GM19467 (cell line): ENCODE results near the gene TBCEL.
"Not testable (repeated sequence)": the region's sequence is repeated elsewhere in the genome, so short reads cannot be mapped to it uniquely, and the experiment has no call there.

Experiments
- ATAC-seq: cut with Tn5 transposase; IDR thresholded peaks from one replicate; pipeline ENCODE4 v1.9.1; 2021; ENCODE audit warnings: mild to moderate bottlenecking, moderate library complexity; ENCODE audit not compliant: unreplicated experiment

Gene TBCEL

DNA sequence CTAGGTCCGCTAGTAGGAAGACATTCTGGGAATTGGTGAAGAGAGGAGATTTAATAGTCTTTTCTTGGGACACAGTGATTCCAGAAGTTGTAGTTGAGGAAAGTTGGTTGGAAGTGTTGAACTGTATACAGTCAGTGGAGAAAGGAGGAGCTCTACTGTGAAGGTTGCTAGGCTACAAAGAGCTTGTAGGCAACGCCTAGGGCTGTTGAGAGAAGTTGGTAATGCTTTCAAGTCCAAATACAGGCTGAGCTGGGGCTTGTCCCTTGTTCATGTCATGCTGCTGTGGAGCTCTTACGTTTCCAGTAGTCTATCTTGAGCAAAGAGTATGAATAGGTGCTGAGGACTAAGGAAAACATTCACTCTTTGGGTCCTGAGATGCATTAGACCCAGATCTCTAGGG is 1.1 kb downstream of the TBCEL start:
- ATAC-seq, result no peak

DNA sequence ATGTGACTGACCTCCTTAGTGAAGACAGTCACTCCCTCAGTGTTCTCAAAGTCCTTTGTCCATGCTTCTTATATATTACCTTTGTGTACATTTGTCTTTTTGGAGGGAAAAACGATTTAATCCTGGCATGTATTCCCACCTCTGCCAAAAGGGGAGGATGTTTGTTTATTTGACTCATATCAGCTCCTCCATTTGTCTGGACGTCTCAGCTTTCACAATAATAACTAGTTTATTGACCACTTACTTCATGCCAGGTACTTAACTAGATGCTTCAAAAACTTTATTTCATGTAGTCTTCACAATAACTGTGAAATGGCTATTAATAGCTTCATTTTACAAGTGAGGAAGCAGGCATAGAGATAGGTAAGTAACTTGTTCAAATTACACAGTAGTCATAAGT is 5.3 kb downstream of the TBCEL start:
- ATAC-seq, result no peak

DNA sequence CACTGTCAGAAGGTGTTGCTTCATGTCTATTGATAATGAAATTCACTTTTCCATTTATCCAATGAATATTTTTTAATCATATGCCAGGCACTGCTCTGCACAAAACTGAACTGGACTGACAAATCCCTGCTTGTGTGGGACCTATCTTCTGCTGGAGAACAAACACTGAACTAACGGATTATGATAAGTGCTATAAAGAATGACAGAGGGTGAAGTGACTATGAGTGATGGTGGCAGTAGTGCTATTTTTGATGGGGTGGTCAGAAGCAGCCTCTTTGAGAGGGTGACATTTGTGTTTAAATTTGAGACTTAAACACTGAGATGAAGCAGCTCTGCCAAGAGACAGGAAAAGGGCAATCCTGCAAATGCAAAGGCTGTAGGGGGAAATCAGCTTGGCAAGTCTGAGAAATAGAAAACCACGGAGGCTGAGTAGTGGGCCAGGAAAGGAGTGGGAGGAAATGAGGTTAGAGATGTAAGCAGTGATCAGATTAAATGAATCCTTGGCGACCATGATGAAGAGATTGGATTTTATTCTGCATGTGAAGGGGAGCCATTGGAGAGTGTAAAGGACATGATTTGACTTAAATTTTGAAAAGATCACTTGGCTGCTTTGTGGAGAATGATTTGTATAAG is 6.0 kb downstream of the TBCEL start:
- ATAC-seq, result no peak

DNA sequence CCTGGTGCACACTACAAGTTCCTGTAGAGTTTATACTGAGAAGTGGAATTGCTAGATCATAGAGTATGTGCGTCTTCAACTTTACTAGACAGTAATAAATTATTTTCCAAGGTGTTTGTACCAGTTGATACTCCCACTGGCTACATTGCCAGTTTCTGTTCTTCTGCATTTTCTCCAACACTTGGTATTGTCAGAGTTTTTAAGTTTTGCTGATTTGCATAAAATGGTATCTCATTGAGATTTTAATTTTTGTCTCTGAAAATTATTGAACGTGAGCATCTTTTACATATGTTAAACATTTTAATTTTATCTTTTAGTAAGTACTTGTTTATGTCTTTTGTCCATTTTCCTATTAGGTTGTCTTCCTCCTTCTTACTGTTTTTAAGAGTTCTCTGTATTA is 7.3 kb downstream of the TBCEL start:
- no peak for ATAC-seq

DNA sequence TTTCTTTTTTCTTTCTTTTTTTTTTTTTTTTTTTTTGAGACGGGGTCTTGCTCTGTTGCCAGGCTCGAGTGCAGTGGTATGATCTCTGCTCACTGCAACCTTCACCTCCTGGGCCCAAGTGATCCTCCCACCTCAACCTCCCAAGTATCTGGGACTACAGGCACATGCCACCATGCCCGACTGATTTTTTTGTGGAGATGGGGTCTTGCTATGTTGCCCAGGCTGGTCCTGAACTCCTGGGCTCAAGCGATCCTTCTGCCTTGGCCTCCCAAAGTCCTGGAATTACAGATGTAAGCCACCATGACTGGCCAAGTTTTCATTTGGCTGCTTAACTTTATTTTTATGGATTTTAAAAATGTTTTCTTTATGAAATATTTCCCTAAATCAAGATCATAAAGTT is 7.7 kb downstream of the TBCEL start:
- ATAC-seq, result not testable (repeated sequence)

DNA sequence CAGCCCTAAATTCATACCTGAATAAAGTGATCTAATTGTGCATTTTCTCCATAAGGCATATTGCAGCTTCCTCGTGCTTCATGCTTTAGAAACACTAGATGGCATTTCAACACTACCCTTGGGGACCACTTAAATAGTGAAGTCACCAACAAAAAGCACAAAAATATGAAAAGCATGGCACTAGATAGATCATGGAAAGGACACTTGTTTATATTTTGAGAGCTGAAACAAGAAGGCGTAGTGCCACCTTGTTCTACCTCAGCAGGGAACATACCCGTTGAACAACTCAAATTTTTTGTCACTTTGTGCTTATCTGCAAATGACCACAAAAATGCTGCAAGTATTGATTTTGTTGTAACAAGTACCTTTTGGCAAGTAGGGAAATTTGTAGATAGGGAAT is 8.6 kb downstream of the TBCEL start:
- no peak for ATAC-seq

DNA sequence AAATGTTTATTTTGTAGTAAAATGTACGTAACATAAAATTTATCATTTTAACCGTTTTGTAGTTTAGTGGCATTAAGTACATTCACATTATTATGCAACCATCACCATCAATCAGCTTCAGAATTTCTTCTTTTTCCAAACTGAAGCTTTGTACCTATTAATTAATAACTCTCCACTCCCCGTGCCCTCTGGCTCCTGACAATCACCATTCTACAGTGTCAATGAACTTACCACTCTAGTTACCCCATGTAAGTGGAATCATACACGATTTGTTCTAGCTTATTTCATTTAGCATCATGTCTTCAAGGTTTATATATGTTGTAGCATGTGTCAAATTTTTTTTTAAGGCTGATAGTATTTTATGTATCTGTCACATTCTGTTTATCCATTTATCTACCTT is 9.7 kb downstream of the TBCEL start:
- ATAC-seq, result no peak

DNA sequence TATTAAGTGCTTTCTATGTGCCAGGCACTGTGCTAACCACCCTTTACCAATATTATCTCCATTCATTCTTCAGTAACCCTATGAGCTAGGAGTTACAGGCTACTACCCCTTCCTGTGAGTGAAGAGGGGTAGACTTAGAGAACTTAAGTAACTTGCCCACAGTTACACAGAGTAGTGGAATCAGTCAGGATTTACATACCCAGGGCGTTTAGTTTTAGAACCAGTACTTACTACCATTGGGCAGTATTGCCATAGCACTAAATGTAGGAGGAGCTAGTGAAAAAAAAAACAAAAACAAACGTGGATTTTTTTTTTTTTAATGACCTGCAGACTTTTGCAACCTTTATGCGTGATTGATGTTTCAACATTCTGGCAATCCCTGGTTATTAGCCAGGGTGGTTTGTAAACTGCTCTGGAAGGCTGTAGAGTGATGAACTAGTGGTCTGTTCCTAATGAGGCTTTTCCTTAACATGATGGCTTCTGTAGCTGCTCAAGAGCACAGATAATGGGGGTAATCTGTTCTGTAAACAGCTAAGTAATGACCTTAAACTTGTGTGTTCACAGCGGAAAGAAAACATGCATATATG is 11.4 kb downstream of the TBCEL start:
- no peak for ATAC-seq

DNA sequence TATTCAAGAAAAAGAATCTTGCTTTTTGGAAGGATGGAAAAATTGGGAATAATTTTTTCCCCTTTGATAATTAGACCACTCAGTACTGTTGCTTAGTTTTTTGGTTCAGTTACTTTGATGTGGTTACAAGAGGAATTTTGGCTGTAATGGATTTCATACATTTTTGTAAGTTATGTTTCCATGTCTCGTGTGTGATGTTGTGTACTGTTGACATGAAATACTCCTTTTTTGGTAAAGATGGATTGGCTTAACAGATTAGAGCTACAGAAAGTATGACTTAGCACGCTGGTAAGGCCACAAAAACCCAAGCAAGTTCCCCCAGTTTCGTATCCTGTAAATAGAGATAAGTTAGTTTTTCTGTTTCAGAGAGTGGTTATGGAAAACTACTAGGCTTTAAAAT is 11.9 kb downstream of the TBCEL start:
- no peak for ATAC-seq

DNA sequence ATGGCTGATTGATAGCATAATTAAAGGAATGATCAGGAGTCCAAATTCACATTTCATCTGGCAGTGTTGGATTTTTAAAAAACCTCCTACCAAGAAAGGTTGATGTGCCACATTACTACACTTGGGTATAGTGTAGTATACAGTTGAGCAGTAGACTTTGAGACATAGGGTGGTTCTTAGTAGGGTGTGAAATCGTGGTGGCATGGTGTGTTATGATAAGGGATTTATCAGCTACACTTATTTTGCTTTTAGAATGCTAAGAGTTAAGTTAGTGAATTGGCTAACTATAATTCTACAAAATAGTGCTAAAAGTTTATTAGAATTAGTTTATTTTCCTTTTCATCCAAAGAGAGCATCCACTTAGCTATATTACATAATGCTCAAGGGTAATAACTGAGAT is 13.1 kb downstream of the TBCEL start:
- ATAC-seq, result no peak

DNA sequence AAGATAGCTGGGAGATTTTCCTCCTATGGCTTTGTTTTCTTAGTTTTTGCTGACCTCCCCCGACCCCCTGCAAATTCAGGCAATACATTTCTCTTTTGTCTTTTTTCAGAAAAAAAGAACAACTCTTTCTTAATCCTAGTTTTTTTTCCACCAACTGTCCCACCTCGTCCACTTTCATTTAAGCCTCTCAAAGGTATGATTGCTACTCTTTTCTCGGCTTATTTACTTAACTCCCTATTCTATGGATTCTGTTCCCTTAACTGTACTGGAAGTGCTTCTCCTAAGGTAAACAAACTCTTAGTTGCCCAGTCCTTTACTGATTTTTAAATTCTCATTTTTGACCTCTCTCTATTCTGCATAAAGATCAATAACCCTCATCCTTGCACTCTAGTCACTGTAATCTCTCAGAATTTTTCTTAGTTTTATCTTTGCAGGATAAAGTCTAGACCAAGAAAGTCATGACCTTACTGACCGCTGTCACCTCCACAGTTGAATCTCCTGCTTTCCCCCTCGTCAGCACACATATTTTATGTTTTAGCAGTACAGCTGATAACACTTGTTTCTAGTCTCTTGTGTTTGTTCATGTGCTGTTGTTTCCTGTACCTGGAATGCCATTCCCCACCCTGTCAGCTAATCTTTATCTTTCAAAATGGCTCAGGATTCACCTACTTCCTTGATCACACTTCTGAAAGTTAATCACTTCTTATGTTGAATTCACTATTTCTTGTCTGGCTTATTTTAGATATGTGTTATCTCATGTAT is 14.9 kb downstream of the TBCEL start:
- ATAC-seq, result no peak

DNA sequence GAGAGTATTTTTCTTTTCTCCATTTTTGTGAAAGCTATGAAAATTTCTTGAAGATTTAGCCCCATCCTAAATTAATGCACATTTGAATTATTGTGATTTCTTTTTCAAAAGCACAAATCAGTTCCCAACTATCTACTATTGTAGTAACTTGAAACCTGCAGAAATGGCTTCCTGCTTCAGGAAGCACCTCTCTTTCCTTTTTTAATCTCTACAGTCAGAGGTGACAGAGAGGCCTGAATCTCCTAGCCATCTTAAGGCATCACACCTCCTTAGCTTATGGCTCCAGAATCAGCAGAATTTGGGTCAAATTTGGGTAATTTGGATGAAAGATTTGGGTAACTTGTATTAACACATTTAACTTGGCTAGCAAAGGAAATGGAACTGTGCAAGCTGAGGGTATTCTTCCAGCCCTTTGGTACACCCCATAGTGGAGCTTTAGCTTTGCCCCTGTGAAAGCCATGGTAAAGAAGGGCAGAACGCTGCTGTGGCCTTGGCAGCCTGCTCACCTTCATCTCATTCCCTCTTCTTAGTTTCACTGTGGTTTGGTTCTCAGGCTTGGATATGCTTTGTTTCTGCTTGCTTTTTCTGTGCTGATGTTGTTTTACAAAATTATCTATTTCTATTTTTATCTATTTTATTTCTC is 16.2 kb downstream of the TBCEL start:
- ATAC-seq, result no peak

DNA sequence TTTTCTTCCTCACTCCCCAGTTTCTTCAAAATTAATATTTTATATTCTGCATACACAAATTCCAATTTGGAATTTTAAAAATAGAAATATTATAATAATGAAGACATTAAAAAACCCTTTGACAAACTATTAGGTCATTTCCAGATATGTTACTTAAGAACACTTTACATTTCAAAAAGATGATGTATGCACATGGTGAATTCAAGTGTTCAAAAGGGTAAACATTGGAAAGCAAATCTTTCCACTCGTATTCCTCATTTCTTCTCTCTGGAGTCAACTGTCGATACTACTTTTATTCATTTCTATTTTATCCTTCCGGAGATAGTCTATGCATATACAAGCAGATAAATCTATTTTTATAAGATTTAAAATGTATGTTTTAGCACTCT is 16.7 kb downstream of the TBCEL start:
- ATAC-seq, result no peak

DNA sequence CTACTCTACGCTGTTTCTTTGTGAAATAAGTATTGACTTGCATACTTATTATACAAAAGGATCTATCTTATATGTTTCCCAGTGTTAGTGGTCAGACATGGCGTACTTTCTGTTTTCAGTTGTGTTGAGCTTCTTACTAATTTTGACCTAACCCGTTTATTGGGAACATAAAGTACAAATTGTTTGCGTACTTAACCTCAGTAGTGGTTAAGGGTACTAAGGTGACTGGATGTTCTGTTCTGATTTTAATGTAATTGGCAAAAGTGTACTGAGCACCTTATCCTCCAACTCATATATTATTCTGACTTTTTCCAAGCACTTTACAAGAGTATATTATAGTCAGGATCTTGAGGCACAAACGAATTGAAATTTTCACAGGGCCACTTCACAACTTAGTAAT is 17.2 kb downstream of the TBCEL start:
- ATAC-seq, result no peak

DNA sequence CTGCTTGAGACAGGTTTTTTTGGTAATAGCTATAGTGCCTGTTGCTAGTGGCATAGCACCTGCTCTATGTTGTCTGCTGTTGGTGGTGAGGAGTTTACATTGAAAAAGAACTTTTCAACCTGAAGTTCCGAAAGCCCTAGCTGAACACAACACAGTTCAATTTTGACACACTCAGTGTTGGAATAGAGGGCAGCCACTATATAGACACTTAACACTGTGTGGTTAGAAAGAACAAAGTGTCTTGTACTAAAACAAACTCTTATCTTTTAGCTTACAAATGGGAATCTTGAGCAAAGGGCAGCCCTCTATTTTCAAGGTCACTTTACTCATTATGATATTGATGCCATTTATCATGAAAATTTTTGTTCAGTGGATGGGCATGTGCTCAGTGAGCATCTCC is 18.4 kb downstream of the TBCEL start:
- ATAC-seq, result no peak

DNA sequence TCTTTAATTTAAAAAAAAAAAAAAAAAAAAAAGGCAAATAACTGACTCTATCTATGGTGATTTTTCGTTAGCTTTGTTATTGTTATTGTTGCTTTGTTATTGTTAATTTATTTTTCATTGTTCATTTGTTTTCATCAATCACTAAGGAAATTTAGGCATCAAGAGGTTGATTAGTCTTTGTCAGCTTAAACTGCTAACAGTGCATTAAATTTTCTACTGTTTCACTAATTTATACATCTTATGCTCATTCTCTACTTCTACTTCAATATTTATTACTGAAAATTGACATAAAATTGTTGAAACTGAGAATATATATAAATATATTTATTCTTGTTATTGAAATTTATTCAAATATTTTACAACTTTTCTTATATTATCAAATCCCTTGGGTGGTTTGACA is 24.0 kb downstream of the TBCEL start:
- ATAC-seq, result no peak

DNA sequence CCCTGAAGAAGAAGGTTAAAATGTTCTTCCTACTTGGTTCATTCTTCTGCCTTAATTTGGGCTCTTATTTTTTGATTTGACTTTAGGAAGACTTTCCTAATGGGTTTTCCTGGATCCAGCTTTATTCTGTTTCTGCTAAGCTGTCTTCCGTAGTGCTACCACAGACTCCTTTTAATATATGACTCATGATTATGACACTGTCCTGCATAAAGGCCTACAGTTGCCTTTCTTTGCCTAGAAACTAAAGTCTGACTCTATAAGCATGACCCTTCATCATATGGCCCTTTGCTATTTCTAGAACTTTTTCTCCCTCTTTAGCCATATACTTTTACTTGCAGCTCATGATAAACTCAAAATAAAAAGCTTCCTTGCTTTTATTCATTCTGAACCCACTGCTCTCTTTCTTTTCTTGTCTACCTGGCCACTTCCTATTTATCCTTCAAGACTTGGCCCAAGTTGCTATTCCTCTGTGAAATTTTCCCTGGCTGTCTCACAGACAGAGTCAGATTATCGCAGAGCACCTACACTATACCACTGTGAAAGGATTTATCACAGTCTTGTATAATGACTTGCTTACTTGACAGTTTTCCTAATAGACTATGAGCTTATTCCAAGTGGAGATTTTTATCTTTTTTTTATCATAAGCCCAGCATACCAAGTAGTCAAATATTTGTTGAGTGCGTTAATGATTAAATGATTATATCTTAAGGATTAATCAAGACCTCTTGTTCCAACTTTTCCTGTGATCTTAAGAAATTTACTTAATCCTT is 24.7 kb downstream of the TBCEL start:
- ATAC-seq, result no peak

DNA sequence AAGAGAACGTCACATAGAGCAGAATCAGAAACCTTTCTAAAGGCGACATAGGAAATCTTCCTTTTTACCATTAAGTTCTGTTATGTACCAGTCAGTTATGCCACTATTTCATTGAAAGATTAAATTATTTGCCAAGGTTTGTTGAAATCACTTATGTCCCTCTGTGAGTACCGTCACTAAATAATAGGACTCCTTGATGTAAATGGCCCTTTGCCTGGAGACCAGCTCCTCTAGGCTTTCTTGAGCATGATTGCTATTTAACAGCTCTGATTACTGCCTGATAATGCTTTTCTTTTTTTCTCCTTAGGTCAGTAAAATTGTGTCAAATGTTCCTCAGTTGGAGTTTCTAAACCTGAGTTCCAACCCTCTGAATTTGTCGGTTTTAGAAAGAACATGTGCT is 29.3 kb downstream of the TBCEL start:
- ATAC-seq, result no peak

DNA sequence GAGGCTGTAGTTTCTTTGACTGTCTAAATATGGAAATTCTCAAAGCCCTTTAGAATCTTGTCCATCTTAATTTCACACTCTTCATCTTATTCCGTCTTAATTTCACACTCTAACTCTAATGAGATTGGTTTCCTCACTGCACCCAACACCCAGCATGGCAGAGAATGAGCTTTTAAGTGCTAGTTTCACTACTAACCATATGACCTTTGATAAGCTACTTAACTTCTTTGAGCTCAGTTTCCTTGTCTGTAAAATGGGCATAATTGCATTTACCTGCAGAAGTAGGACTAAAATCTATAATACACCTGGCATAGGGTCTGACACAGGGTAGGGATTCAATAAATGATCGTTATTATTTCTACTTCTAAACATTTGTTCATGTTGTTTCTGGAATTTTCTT is 30.4 kb downstream of the TBCEL start:
- no peak for ATAC-seq

DNA sequence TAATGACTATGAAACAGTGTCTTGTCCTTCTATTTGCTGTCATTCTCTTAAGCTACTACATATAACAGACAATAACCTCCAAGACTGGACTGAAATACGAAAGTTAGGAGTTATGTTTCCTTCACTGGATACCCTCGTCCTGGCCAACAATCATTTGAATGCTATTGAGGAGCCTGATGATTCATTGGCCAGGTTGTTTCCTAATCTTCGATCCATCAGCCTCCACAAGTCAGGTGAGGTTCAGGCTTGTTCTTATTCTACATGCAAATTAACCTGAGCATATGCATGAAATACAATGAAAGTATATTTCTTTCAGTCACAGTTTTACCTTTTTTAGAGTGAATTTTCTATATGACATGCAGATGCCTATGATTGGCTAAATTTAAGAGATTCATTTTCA is 31.2 kb downstream of the TBCEL start:
- no peak for ATAC-seq

DNA sequence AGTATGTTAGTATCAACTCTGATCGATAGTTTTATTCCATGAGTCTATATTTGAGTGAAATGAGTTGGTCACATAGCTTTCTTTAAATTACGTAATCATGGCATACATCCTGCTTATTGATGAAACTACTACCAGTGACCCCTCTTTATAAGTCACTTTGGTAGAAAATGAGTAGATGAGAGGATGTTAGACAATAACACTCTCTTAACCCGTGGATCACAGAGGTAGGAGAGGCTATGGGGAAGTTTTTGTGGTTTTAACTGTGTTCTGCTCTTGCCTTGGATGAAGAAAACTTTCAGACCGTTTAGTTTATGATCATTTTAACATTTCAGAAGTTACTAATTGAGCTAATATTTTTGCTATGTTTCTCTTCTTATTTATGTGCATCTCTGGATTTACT is 34.0 kb downstream of the TBCEL start:
- ATAC-seq, result no peak
